Keratinocyte (primary cell): ENCODE results near the gene PRKCG. TPM values are rescaled to one million over a fixed set of nuclear protein-coding genes. Genes with fewer than 3 reads are reported as not detected.

ENCODE experiments used
- DNase-seq: peaks from one replicate; pipeline ENCODE4 v3.0.0-alpha.2; 2011; ENCODE audit warnings: low read depth, missing footprints, low spot score
- FAIRE-seq: peaks from 2 replicates; lab custom pipeline; 2011; peaks lifted over from hg19 to GRCh38; lab: Jason Lieb, UNC
- H2AFZ ChIP-seq: 2 replicates; pipeline ENCODE4 v1.6.0; 2012; ENCODE audit warnings: low read length, control low read depth, inconsistent platforms; ENCODE audit not compliant: control insufficient read depth
- H3K27ac ChIP-seq: 2 replicates; pipeline ENCODE4 v1.5.1; 2011; ENCODE audit warnings: low read length; ENCODE audit not compliant: control insufficient read depth, insufficient read depth
- H3K27me3 ChIP-seq: 3 replicates; pipeline ENCODE4 v1.6.0; 2011; ENCODE audit warnings: low read length; ENCODE audit not compliant: control insufficient read depth, insufficient read depth; ENCODE audit errors: extremely low read depth
- H3K36me3 ChIP-seq, 2 experiments: 2 replicates in 1 of 2; 3 replicates in 1 of 2; pipeline ENCODE4 v1.5.1; 2011; ENCODE audit warnings: low read length in 2 of 2, mild to moderate bottlenecking in 1 of 2; ENCODE audit not compliant: control insufficient read depth in 2 of 2, insufficient read depth in 2 of 2; ENCODE audit errors: extremely low read depth in 1 of 2
- H3K4me1 ChIP-seq: 3 replicates; pipeline ENCODE4 v1.5.1; 2011; ENCODE audit warnings: low read length; ENCODE audit not compliant: control insufficient read depth, insufficient read depth; ENCODE audit errors: extremely low read depth
- H3K4me2 ChIP-seq: 3 replicates; pipeline ENCODE4 v1.6.0; 2011; ENCODE audit warnings: low read depth, low read length; ENCODE audit not compliant: control insufficient read depth, insufficient read depth; ENCODE audit errors: extremely low read depth
- H3K4me3 ChIP-seq, 3 experiments: fragments of 200-600 bp in 1 of 3; sonication (generic) in 1 of 3; 2 replicates in 2 of 3; 3 replicates in 1 of 3; pipeline ENCODE4 v1.5.1; 2011 to 2016; ENCODE audit warnings: low read length in 3 of 3, mild to moderate bottlenecking in 3 of 3, control low read depth in 2 of 3, inconsistent platforms in 1 of 3, low read depth in 1 of 3, mixed read lengths in 1 of 3, mixed run types in 1 of 3, moderate library complexity in 1 of 3; ENCODE audit not compliant: control insufficient read depth in 2 of 3, insufficient read depth in 2 of 3; ENCODE audit errors: extremely low read depth in 1 of 3
- H3K79me2 ChIP-seq: 2 replicates; pipeline ENCODE4 v1.6.0; 2012; ENCODE audit warnings: low read length; ENCODE audit not compliant: control insufficient read depth, insufficient read depth
- H3K9ac ChIP-seq: 3 replicates; pipeline ENCODE4 v1.6.0; 2011; ENCODE audit warnings: low read length; ENCODE audit not compliant: control insufficient read depth, insufficient read depth; ENCODE audit errors: extremely low read depth
- H3K9me1 ChIP-seq: 3 replicates; pipeline ENCODE4 v1.6.0; 2011; ENCODE audit warnings: low read length; ENCODE audit not compliant: control insufficient read depth, insufficient read depth; ENCODE audit errors: extremely low read depth
- H3K9me3 ChIP-seq: 2 replicates; pipeline ENCODE4 v1.5.1; 2012; ENCODE audit warnings: low read depth, low read length; ENCODE audit not compliant: control insufficient read depth
- H4K20me1 ChIP-seq: 3 replicates; pipeline ENCODE4 v1.6.0; 2011; ENCODE audit warnings: low read length; ENCODE audit not compliant: control insufficient read depth, insufficient read depth; ENCODE audit errors: extremely low read depth
- CTCF ChIP-seq, 3 experiments: IDR thresholded peaks in 1 of 3; conservative IDR thresholded peaks in 1 of 3; optimal IDR thresholded peaks in 1 of 3; 2 replicates in 2 of 3; 3 replicates in 1 of 3; pipeline versions ENCODE3 to v1.5.1; 2011; ENCODE audit warnings: low read length in 3 of 3, mild to moderate bottlenecking in 3 of 3, moderate library complexity in 2 of 3, control low read depth in 1 of 3, inconsistent platforms in 1 of 3; ENCODE audit not compliant: insufficient read depth in 2 of 3; ENCODE audit errors: extremely low read depth in 1 of 3
- EZH2 ChIP-seq: IDR thresholded peaks from one replicate; pipeline ENCODE4 v1.6.1; 2012; ENCODE audit warnings: inconsistent platforms, mild to moderate bottlenecking, low read length, moderate library complexity
- dilution Hi-C: fragments of 300-500 bp; cut with MboI; formaldehyde crosslinking; loops from one replicate; pipeline ENCODE4 v1.7.0; 2020; ENCODE audit warnings: low sequenced_read_pairs; ENCODE audit not compliant: extremely low pct_ligation_motif_present
- polyA plus RNA-seq, 5 experiments: library from polyadenylated mRNA; depleted of rRNA in 3 of 5; stranded (reverse) in 3 of 5; stranded (forward) in 1 of 5; unstranded in 1 of 5; fragments of >200 nt; gene quantifications; 1 replicate in 1 of 5; 2 replicates in 3 of 5; 3 replicates in 1 of 5; pipeline versions ENCODE4 v1.2.1 to v1.2.3, GENCODE V29; 2011 to 2012; ENCODE audit warnings: missing spikeins in 2 of 5, low read depth in 1 of 5, low replicate concordance in 1 of 5

The PRKCG gene
- polyA plus RNA-seq, 1 donor (not counting 4 experiments of a cell fraction or from before 2014, with no cell fraction given), result not detected

GRCh38 chr19:53872762-53873161 is 9.2 kb upstream of the PRKCG start:
- no peak overlapping the region for H3K4me3 ChIP-seq
- no peak overlapping the region for H2AFZ ChIP-seq
- no peak overlapping the region for H3K9ac ChIP-seq
- TF ChIP-seq CTCF (optimal IDR thresholded peaks at IDR 0.05 in 1 of 3, IDR thresholded peaks at IDR 0.05 in 1 of 3, conservative IDR thresholded peaks at IDR 0.05 in 1 of 3; ENCODE audit: extremely low read depth in 1 of 3, insufficient read depth in 2 of 3, low read length in 3 of 3), result no peak
- TF ChIP-seq EZH2, result no peak
- no peaks in the 10 kb centered on the region for H4K20me1 ChIP-seq
- dilution Hi-C loops, result no loop called here
- H3K27me3 ChIP-seq, result no peaks in the 10 kb centered on the region
- DNase-seq (no peak), FAIRE-seq (no peak)
- H3K79me2 ChIP-seq, result peaks cover 7% of the 10 kb centered on the region
- no peaks in the 10 kb centered on the region for H3K9me1 ChIP-seq
- H3K27ac ChIP-seq, result no peak overlapping the region
- H3K9me3 ChIP-seq, result no peaks in the 10 kb centered on the region
- no peak overlapping the region for H3K4me2 ChIP-seq
- H3K36me3 ChIP-seq, result peaks cover 10% of the 10 kb centered on the region in 2 experiments
- H3K4me1 ChIP-seq, result peaks cover 2% of the 10 kb centered on the region

- Histone ChIP-seq H3K79me2 (no peaks in the 10 kb centered on the region), H3K27me3 (no peaks in the 10 kb centered on the region), H3K4me2 (no peak overlapping the region), H3K9ac (no peak overlapping the region), H4K20me1 (no peaks in the 10 kb centered on the region), H3K4me1 (peaks cover 5% of the 10 kb centered on the region), H3K4me3 (no peak overlapping the region), H3K9me3 (no peaks in the 10 kb centered on the region), H3K27ac (no peak overlapping the region), H3K36me3 (peaks cover 10% of the 10 kb centered on the region in 2 experiments), H2AFZ (no peak overlapping the region), H3K9me1 (no peaks in the 10 kb centered on the region)
- dilution Hi-C loops, result no loop called here
- FAIRE-seq (no peak), DNase-seq (no peak)
- TF ChIP-seq EZH2, result no peak
- no peak for TF ChIP-seq CTCF (optimal IDR thresholded peaks at IDR 0.05 in 1 of 3, IDR thresholded peaks at IDR 0.05 in 1 of 3, conservative IDR thresholded peaks at IDR 0.05 in 1 of 3; ENCODE audit: extremely low read depth in 1 of 3, insufficient read depth in 2 of 3, low read length in 3 of 3)
Measured at GRCh38 chr19:53873773-53874605, 8.0 kb upstream of the PRKCG start.
